ENCODE measurements around the gene SLC44A5. TPM values are rescaled to one million over a fixed set of nuclear protein-coding genes. Genes with fewer than 3 reads are reported as not detected.
"Not testable (repeated sequence)": the region's sequence is repeated elsewhere in the genome, so short reads cannot be mapped to it uniquely, and the experiment has no call there.

The SLC44A5 gene
- total and polyA plus RNA-seq, 8 donors: 0.12 to 6.7 (median 3.9) TPM; not detected in 3

- Histone ChIP-seq H3K4me3 (no peak overlapping the region), H3K27ac (no peak overlapping the region), H3K36me3 (no peaks in the 10 kb centered on the region), H3K27me3 (no peaks in the 10 kb centered on the region), H3K4me1 (no peaks in the 10 kb centered on the region), H3K9me3 (peaks cover 0 to 14% (median 0%) of the 10 kb centered on the region in 4 donors)
- DNase-seq: no peak
- intact Hi-C loops (cut with DNase I; ENCODE audit: low total_unique reads): no loop called here
- no peak for TF ChIP-seq CTCF (IDR thresholded peaks at IDR 0.05)
- no peak for TF ChIP-seq POLR2A (IDR thresholded peaks at IDR 0.05)
- TF ChIP-seq POLR2AphosphoS5 (IDR thresholded peaks at IDR 0.05): no peak
- 61 to 75% (median 68%) methylated on average over 1 of the region's 1 CpG for WGBS, 5 donors
Measured at GRCh38 chr1:75492011-75492410, 118.9 kb downstream of the SLC44A5 start.

GRCh38 chr1:75487399-75487798, 123.5 kb downstream of the SLC44A5 start:
- 77 to 89% (median 83%) methylated on average over 4 of the region's 4 CpGs for WGBS, 5 donors
- Histone ChIP-seq H3K9me3 (peaks cover 0 to 12% (median 5%) of the 10 kb centered on the region in 4 donors), H3K4me3 (no peak overlapping the region), H3K27ac (no peak overlapping the region), H3K27me3 (no peaks in the 10 kb centered on the region), H3K4me1 (no peaks in the 10 kb centered on the region), H3K36me3 (no peaks in the 10 kb centered on the region)
- intact Hi-C loops (cut with DNase I; ENCODE audit: low total_unique reads): no loop called here
- no peak for DNase-seq
- TF ChIP-seq POLR2AphosphoS5 (IDR thresholded peaks at IDR 0.05) (no peak), EP300 (IDR thresholded peaks at IDR 0.05) (no peak), CTCF (IDR thresholded peaks at IDR 0.05) (no peak), POLR2A (IDR thresholded peaks at IDR 0.05) (no peak)

GRCh38 chr1:75484789-75485188, 126.1 kb downstream of the SLC44A5 start:
- Histone ChIP-seq H3K9me3 (peaks cover 0 to 12% (median 5%) of the 10 kb centered on the region in 4 donors), H3K4me3 (no peak overlapping the region), H3K27ac (no peak overlapping the region), H3K36me3 (no peaks in the 10 kb centered on the region), H3K27me3 (no peaks in the 10 kb centered on the region), H3K4me1 (no peaks in the 10 kb centered on the region)
- intact Hi-C loops (cut with DNase I; ENCODE audit: low total_unique reads): no loop called here
- TF ChIP-seq CTCF (IDR thresholded peaks at IDR 0.05) (no peak), POLR2AphosphoS5 (IDR thresholded peaks at IDR 0.05) (no peak), EP300 (IDR thresholded peaks at IDR 0.05) (no peak), POLR2A (IDR thresholded peaks at IDR 0.05) (no peak)
- DNase-seq: no peak
- 24 to 44% (median 33%) methylated on average over 1 of the region's 1 CpG for WGBS, 5 donors

DNA sequence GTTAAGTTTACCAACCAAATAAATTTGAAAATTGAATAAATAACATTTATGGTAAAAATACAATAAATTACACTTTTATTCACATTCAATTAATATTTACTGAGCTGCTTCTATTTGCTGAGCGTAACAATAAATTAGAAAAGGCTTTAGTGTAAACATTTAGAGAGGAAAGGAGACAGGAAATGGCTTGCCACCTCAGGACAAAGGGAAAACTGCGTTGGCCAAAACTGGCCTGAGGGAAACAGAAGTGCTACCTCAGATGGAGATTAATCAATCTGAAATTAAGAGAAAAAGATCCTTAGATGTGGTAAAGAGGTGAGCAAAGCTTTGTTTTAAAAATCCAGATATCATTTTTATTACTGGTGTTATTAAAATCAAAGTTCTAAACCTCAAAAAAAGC, 128.0 kb downstream of the SLC44A5 start:
- intact Hi-C loops (cut with DNase I; ENCODE audit: low total_unique reads): no loop called here
- Histone ChIP-seq H3K27me3 (no peaks in the 10 kb centered on the region), H3K36me3 (no peaks in the 10 kb centered on the region), H3K4me3 (no peak overlapping the region), H3K9me3 (peaks cover 0 to 12% (median 5%) of the 10 kb centered on the region in 4 donors), H3K4me1 (no peaks in the 10 kb centered on the region), H3K27ac (no peak overlapping the region)
- TF ChIP-seq EP300 (IDR thresholded peaks at IDR 0.05): no peak
- no peak for TF ChIP-seq CTCF (IDR thresholded peaks at IDR 0.05)
- no peak for TF ChIP-seq POLR2AphosphoS5 (IDR thresholded peaks at IDR 0.05)
- TF ChIP-seq POLR2A (IDR thresholded peaks at IDR 0.05): no peak
- 20 to 41% (median 35%) methylated on average over 2 of the region's 2 CpGs for WGBS, 5 donors
- no peak for DNase-seq

- DNase-seq; H3K27ac ChIP-seq; intact Hi-C loops (cut with DNase I; ENCODE audit: low total_unique reads); H3K36me3 ChIP-seq; H3K27me3 ChIP-seq; H3K4me3 ChIP-seq; H3K9me3 ChIP-seq; H3K4me1 ChIP-seq: not testable (repeated sequence)
- WGBS, 5 donors: 87 to 97% (median 91%) methylated on average over 9 to 12 of the region's 12 CpGs
Measured at GRCh38 chr1:75476486-75476885, 134.4 kb downstream of the SLC44A5 start.

Measured in stomach (tissue), 9 donors.